Heart left ventricle (tissue), 16 donors: ENCODE measurements around the gene MAP1LC3B2. TPM values are rescaled to one million over a fixed set of nuclear protein-coding genes. Genes with fewer than 3 reads are reported as not detected.

Experiments used
- ATAC-seq, 4 donors: fragments of 200-7000 bp; cut with Tn5 transposase; one replicate each; pipeline ENCODE4 v1.9.1; 2020 to 2022; ENCODE audit warnings: moderate library complexity in 4 of 4, mild to moderate bottlenecking in 3 of 4, moderate number of reproducible peaks in 1 of 4
- DNase-seq, 5 donors: peaks; one replicate each; pipeline ENCODE4 v3.0.0-alpha.2; 2020
- H3K27ac ChIP-seq, 12 donors: fragments of 200-600 bp; sonication (generic) in 4 of 12; one replicate each; pipeline versions ENCODE4 v1.5.0 to v1.8.0; 2016 to 2022; ENCODE audit warnings: mild to moderate bottlenecking in 2 of 12
- H3K27me3 ChIP-seq, 9 donors: fragments of 200-600 bp; sonication (generic) in 2 of 9; one replicate each; pipeline versions ENCODE4 v1.5.1 to v1.8.0; 2016 to 2022; ENCODE audit warnings: mild to moderate bottlenecking in 3 of 9
- H3K36me3 ChIP-seq, 9 donors: fragments of 200-600 bp; sonication (generic) in 2 of 9; one replicate each; pipeline versions ENCODE4 v1.5.0 to v1.8.0; 2018 to 2022; ENCODE audit warnings: mild to moderate bottlenecking in 2 of 9
- H3K4me1 ChIP-seq, 12 donors: fragments of 200-600 bp; sonication (generic) in 4 of 12; one replicate each; pipeline versions ENCODE4 v1.5.0 to v1.8.0; 2016 to 2022; ENCODE audit warnings: mild to moderate bottlenecking in 3 of 12
- H3K4me3 ChIP-seq, 12 donors: fragments of 200-600 bp; sonication (generic) in 4 of 12; one replicate each; pipeline versions ENCODE4 v1.5.0 to v1.8.0; 2017 to 2022; ENCODE audit warnings: mild to moderate bottlenecking in 9 of 12, moderate library complexity in 4 of 12
- H3K9me3 ChIP-seq, 12 donors: fragments of 200-600 bp; sonication (generic) in 4 of 12; one replicate each; pipeline versions ENCODE4 v1.5.0 to v1.8.0; 2016 to 2022; ENCODE audit warnings: mild to moderate bottlenecking in 1 of 12
- POLR2A ChIP-seq, 2 donors: fragments of 450-650 bp; IDR thresholded peaks; one replicate each; pipeline ENCODE4 v1.6.1; 2017; ENCODE audit warnings: antibody characterized with exemption in 2 of 2, mild to moderate bottlenecking in 2 of 2, moderate library complexity in 2 of 2
- WGBS, 4 donors: extraction: QIAGEN DNeasy Blood & Tissue Kit in 2 of 4; methylation state at CpG; one replicate each; pipeline versions ENCODE4 v1.1.5 to v1.1.7; 2013 to 2018; 5-methylcytosine and 5-hydroxymethylcytosine counted together
- intact Hi-C, 10 donors: fragments of 100-400 bp; cut with DNase I; formaldehyde crosslinking; loops; one replicate each; pipeline versions ENCODE4 v1.11.1 to v1.14.2; 2022
- polyA plus RNA-seq, 2 donors: library from polyadenylated mRNA; stranded (reverse); fragments of 200-250 nt; gene quantifications; one replicate each; pipeline ENCODE4 v1.2.3, GENCODE V29; 2013
- total RNA-seq, 9 donors: library from RNA; depleted of rRNA in 2 of 9; stranded (reverse); fragments of >200 nt in 2 of 9; fragmentation: NEBNext Ultra II Directional in 3 of 9; extraction: Animal tissue kit (Norgen Biotek cat#: 25700) in 3 of 9; gene quantifications; one replicate each; pipeline versions ENCODE4 v1.1.0 to v1.2.4, GENCODE V29; 2016 to 2023
- TF ChIP-seq, protein P1 (sequence below), 12 donors: fragments of 200-600 bp; sonication (generic) in 4 of 12; IDR thresholded peaks; one replicate each; pipeline versions ENCODE4 v1.5.0 to v1.8.0; 2018 to 2022; ENCODE audit warnings: antibody characterized with exemption in 12 of 12, mild to moderate bottlenecking in 5 of 12
- donor health status: ischemic (EF 13 %, LVEDD 7.1; RV severe dilation, severe dysfunction).
- donor health status: healthy with polysubstance abuse.
- donor health status: DM: no; HTN: yes; CAD: no.
- donor health status: DM: no; HTN: no; CAD: no.
- donor health status: ischemic (EF 25% LVEDD 6.9; RV normal size, moderate dysfunction).
- donor health status: ischemic (EF 25% LVEDD 5.7; RV mildly dilated, moderate dysfunction).
- donor health status: healthy.
- donor health status: DM: yes; HTN: yes; CAD: no.
- donor health status: ischemic (EF 35%, LVEDD 5.7; RV mildly dilated, moderate dysfunction).
- donor health status: nonischemic (EF 11% LVEDD 7.7; RV severe dilation, severe dysfunction).
- donor health status: DM: yes; HTN: yes; CAD: no.
- donor health status: PGD.
- donor health status: ischemic (EF 29% LVEDD 5.4; RV normal size, mild dysfunction).
- donor health status: nonischemic (EF 23%, LVEDD 6.1; RV moderate dilation, normal function).

MAP1LC3B2 gene
- total and polyA plus RNA-seq, 11 donors, result 0.91 to 5.4 (median 2.3) TPM

DNA sequence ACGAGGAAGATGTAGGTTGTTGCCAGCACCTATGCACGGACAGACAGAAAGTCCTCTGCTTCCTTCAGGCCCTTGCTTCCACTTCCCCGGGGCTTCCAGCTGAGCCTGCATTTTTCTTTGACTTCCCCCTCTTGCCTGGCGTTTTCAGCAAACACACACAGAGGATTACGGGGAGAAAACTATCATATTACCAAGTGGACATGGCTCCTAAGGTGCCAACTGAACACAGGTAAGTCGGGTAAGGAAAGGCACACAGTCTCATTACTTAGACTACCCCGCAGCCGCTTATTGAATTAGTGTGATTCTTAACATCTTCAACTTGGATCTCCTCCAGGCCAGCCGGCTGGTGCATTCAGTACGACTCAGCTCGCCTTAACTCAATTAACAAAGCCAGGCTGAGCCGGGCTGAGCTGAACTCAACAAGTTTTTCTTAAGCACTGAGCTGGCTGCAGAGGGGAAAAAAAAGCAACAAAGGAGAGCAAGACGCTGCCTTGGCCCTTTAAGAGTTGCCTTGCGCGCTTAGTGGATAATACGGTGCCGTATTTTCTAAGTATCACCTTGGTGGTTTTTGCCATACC, 19.2 kb upstream of the MAP1LC3B2 start:
- Histone ChIP-seq H3K9me3 (no peaks in the 10 kb centered on the region), H3K4me1 (peaks cover 0 to 45% (median 15%) of the 10 kb centered on the region in 12 donors), H3K27ac (peak overlapping the region in 5 of 12 donors; percentile 12 to 84 (median 34)), H3K27me3 (no peaks in the 10 kb centered on the region), H3K4me3 (peak overlapping the region in 3 of 12 donors; percentile 4 to 19 (median 17)), H3K36me3 (no peaks in the 10 kb centered on the region)
- peak in 3 of 4 donors; percentile 23 to 40 (median 33) for ATAC-seq
- intact Hi-C loops, result loop anchor here in 1 of 10 donors (10.0 kb wide), 1 partner anchor 85 kb away; no protein-coding TSS in a partner anchor
- TF ChIP-seq POLR2A (IDR thresholded peaks at IDR 0.05), result no peak
- TF ChIP-seq, protein P1, sequence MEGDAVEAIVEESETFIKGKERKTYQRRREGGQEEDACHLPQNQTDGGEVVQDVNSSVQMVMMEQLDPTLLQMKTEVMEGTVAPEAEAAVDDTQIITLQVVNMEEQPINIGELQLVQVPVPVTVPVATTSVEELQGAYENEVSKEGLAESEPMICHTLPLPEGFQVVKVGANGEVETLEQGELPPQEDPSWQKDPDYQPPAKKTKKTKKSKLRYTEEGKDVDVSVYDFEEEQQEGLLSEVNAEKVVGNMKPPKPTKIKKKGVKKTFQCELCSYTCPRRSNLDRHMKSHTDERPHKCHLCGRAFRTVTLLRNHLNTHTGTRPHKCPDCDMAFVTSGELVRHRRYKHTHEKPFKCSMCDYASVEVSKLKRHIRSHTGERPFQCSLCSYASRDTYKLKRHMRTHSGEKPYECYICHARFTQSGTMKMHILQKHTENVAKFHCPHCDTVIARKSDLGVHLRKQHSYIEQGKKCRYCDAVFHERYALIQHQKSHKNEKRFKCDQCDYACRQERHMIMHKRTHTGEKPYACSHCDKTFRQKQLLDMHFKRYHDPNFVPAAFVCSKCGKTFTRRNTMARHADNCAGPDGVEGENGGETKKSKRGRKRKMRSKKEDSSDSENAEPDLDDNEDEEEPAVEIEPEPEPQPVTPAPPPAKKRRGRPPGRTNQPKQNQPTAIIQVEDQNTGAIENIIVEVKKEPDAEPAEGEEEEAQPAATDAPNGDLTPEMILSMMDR (IDR thresholded peaks at IDR 0.05), result no peak
- peak in 2 of 5 donors; percentile 52 to 67 for DNase-seq
- 28 to 36% (median 33%) methylated on average over 17 of the region's 17 CpGs for WGBS, 4 donors

DNA sequence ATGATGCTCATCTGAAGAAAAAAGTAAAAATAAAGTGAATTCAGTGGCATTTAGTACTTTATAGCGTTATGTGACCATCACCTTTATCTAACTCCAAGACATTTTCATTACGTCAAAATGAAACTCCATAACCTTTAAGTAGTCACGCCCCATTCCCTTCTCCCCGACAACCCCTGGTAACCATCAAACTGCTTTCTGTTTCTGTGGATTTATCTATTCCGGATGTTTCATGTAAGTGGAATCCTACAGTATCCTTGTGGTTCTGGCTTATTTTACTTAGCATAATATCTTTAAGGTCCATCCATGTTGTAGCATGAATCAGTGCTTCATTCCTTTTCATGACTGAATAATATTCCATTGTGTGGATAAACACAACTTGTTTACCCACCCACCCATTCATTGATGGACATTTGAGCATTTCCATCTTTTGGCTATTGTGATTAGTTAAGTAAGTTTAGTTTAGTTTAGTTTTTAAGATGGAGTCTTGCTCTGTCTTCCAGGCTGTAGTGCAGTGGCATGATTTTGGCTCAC, 18.5 kb upstream of the MAP1LC3B2 start:
- H3K4me1 ChIP-seq, result peaks cover 0 to 45% (median 15%) of the 10 kb centered on the region in 12 donors
- no peak for ATAC-seq

DNA sequence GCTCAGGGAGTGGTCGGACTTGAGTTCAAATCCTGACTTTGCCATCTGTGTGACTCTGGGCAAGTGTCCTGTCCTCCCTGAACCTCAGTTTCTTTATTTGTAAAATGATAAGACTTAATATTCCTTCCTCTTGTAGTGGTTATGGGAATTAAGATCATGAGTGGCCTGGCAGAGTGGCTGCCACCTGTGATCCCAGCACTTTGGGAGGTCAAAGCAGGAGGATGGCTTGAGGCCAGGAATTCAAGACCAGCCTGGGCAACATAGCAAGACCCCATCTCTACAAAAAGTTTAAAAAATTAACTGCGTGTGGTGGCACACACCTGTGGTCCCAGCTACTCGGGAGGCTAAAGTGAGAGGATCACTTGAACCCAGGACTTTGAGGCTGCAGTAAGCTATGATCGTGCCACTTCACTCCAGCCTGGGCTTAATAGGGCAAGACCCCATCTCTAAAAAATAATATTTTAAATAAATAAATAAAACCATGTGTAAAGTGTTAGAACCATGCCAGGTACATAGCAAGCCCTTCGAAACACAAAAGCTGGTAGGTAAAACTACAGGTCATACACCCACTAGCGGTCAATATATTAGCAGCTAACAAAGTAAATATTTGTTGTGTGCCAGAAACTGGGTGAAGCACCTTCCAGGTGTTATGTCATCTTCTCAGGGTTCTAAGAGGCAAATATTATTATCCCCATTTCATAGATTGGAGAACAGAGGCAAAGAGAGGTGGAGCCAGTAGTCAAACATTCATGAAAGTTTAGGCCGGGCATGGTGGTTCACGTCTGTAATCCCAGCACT, 17.4 kb upstream of the MAP1LC3B2 start:
- 95 to 99% (median 97%) methylated on average over 8 of the region's 8 CpGs for WGBS, 4 donors
- ATAC-seq (no peak), DNase-seq (no peak)
- peaks cover 0 to 41% (median 15%) of the 10 kb centered on the region in 12 donors for H3K4me1 ChIP-seq
- no peaks in the 10 kb centered on the region for H3K27me3 ChIP-seq
- intact Hi-C loops, result no loop called here
- no peak for TF ChIP-seq POLR2A (IDR thresholded peaks at IDR 0.05)
- TF ChIP-seq, protein P1 (IDR thresholded peaks at IDR 0.05), result no peak
- no peaks in the 10 kb centered on the region for H3K9me3 ChIP-seq
- no peak overlapping the region for H3K27ac ChIP-seq
- no peak overlapping the region for H3K4me3 ChIP-seq
- no peaks in the 10 kb centered on the region for H3K36me3 ChIP-seq

More for the DNA sequence above, 18.5 kb upstream of the MAP1LC3B2 start:
- DNase-seq, result no peak
- no peak overlapping the region for H3K4me3 ChIP-seq
- intact Hi-C loops, result no loop called here
- H3K36me3 ChIP-seq, result no peaks in the 10 kb centered on the region
- peak overlapping the region in 1 of 12 donors; percentile 84 for H3K27ac ChIP-seq
- WGBS, 4 donors, result 83 to 88% (median 85%) methylated on average over 5 of the region's 5 CpGs
- no peaks in the 10 kb centered on the region for H3K27me3 ChIP-seq
- H3K9me3 ChIP-seq, result no peaks in the 10 kb centered on the region
- TF ChIP-seq, protein P1 (IDR thresholded peaks at IDR 0.05), result no peak
- TF ChIP-seq POLR2A (IDR thresholded peaks at IDR 0.05), result no peak
